Measurements from ENCODE around the gene CDK4.
A peak's percentile ranks its signal among the peaks of the same experiment; 100 is the strongest.

The CDK4 gene

DNA sequence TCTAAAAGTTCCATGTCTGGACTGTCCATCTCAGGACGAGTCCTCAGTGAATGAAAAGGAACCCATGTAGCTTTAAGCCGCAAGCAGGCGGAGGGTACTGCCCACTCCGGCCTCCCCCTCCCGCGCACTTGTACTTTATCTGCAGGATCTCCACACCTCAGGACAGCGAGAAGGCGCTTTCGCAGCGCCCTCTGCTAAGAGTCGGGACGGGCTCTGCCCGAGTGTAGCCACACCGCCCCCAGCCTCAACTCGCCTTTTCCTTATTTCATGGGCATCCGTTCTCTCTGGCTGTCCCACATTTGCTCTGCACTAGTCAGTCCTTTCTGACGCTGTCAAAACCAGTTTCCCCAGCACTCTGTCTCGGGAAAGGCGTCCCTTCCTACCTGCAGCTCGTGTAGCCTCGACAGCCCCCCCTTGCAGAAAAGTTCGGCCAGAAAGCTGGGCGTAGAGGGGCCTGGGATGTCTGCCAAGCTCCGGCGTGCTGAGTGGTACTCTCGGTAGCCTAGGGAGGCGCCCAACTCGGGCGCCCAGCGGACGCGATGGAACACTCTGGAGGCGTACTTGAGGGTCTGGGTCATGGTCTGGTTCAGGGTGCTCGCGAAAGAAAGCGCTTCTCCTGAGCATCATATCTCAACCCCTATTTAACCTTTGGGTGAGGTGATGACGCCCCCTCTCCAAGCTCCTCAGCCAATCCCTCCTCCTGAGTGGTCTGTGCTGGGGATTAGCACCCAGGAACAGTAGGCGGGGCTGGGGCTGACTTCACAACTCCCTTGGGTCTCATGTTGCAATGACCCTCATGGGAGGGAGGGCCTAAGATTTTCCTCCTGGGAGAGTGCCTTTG, 14.6 kb upstream of the CDK4 start, which contains the start of gene CYP27B1:
Gene CYP27B1 (minus strand): TSS at position 615 of the 841 bp plus-strand sequence. CDS start 37 bp downstream, at position 578.
- Mint-ChIP-seq H3K4me3 (peak within 1 kb of the TSS; percentile 89), H3K9me3 (no peaks in the 10 kb centered on the region), H3K27me3 (ENCODE audit: low read depth) (peaks cover 20% of the 10 kb centered on the region), H3K4me1 (ENCODE audit: low read depth) (peaks cover 39% of the 10 kb centered on the region), H3K36me3 (ENCODE audit: low read depth) (peaks cover 15% of the 10 kb centered on the region), H3K27ac (no peak within 1 kb of the TSS)

DNA sequence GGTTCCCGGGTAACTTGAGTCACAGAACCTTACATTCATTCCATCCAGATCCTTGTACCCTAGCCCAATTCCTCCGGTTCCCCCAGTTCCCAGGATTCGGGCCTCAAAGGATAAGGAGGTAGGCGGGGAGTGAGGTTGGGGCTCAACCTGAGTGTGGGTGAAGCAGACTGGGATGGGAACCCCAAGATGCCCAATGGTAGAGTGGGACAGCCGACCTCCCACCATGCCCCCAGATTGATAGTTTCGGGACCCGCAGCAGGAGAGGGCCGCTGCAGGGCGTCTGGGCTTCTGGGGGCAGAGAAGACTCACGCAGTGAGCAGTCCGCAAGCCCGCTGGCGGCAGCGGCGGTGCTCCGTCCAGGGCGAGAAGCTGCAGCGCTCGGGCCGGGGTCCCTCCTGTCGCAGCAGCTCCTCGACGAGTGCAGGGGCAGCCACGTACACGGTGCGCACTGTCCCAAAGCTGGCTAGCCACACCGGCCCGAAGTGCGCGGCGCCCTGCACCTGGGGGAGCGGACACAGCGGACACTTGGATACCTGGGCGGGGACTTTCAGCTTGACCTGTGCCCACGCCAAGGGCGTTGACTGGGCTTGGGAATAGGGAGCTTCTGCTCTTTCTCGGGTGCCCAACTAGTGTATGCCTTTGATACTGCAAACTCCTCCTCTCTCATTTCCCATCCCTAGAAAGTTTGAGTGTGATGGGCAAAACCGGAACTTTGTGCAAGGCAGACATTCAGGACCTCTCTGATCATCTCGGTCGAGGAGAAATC, 13.8 kb upstream of the CDK4 start:
- peaks cover 18% of the 10 kb centered on the region for H3K36me3 Mint-ChIP-seq (ENCODE audit: low read depth)
- H3K9me3 Mint-ChIP-seq = no peaks in the 10 kb centered on the region
- peak overlapping the region; percentile 73 for H3K27ac Mint-ChIP-seq
- H3K4me3 Mint-ChIP-seq = peak overlapping the region; percentile 89
- H3K27me3 Mint-ChIP-seq (ENCODE audit: low read depth) = peaks cover 20% of the 10 kb centered on the region
- peaks cover 34% of the 10 kb centered on the region for H3K4me1 Mint-ChIP-seq (ENCODE audit: low read depth)

DNA sequence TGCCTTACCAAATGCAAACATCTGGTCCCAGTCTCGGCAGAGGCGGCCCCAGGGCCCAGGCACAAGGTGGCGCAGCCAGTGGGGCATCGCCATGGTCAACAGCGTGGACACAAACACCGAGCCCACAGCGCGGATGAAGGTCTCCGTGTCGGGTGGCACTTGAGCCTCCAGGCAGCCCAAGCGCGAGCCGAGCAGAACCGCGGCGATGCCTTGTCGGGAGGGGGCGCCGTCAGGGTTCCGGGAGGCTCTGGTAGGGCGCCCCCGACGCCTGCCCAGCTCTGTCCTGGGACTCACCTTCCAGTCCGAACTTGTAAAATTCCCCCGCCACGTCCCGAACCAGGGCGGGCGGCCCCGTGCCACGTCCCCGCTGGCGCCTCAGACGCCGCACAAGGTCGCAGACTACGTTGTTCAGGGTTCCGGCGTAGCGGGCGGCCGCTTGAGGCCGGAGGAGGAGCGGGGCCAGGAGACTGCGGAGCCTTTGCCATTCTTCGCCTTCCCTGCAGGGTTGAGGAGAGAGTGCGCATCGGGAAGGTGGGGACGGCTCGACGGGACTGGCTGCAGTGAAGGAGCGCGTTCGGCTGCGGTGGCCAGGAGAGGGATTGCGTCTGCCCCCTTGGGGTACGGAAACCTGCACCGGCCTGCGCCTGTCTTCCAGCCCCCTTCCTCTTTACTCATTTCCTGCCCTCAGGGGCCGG, 13.0 kb upstream of the CDK4 start:
- Mint-ChIP-seq H3K36me3 (ENCODE audit: low read depth) (peaks cover 18% of the 10 kb centered on the region), H3K9me3 (no peaks in the 10 kb centered on the region), H3K4me1 (ENCODE audit: low read depth) (peaks cover 32% of the 10 kb centered on the region), H3K27ac (peak overlapping the region; percentile 73), H3K4me3 (peak overlapping the region; percentile 89), H3K27me3 (ENCODE audit: low read depth) (peaks cover 20% of the 10 kb centered on the region)

DNA sequence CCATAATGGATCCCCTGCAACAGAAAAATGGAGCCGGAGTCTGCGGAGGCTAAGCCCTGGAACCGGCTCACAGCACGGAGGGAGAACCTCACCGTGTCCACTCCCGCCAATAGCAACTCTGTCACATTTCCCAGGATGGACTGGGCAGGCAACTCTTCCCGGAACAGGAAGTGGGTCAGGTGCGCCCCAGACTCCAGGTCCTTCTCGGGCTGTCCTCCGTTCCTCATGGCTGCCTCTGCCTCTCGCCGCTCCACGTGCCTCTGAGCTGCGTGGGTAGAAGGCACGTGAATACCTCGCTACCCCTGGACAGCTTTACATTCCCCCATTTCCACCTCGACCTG, 12.5 kb upstream of the CDK4 start:
- peak overlapping the region; percentile 49 for H3K27ac Mint-ChIP-seq
- H3K4me3 Mint-ChIP-seq = peak overlapping the region; percentile 89
- peaks cover 20% of the 10 kb centered on the region for H3K27me3 Mint-ChIP-seq (ENCODE audit: low read depth)
- H3K4me1 Mint-ChIP-seq (ENCODE audit: low read depth) = peaks cover 28% of the 10 kb centered on the region
- peaks cover 15% of the 10 kb centered on the region for H3K36me3 Mint-ChIP-seq (ENCODE audit: low read depth)
- no peaks in the 10 kb centered on the region for H3K9me3 Mint-ChIP-seq

DNA sequence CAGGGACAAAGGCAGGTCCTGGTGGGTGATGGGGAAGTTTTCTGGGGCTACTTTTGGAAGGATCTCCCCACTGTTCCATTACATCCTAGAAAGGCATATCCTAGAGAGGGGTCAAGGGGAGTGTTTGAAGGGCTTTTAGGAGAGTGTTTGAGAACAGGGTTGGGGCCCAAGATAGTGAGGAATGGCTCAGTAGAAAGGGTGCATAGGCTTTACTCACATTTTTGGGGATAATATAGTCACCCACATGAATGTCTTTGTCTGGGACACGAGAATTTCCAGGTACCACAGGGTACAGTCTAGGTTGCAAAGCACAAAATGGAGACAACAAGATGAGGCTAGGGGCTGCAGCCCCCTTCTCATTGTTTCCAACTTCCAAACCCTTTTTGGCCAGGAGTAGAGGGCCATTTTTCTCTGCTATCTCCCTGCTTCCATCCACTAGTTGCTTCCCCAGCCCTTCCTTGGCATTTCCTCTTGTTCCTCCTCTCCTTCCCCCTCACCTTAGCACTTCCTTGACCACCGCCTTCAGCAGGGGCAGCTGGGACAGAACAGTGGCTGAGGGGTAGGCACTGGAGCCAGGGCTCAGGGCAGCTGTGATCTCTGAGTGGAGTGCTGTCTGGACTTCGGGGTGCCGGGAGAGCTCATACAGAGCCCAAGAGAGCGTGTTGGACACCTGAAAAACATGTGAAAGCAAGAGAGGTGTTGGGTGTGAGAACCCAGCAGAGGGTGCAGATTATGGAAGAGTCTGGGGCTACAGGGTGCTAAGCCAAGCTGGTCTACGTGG, 12.0 kb upstream of the CDK4 start:
- Mint-ChIP-seq H3K27ac (peak overlapping the region; percentile 32), H3K4me3 (peak overlapping the region; percentile 89), H3K36me3 (ENCODE audit: low read depth) (peaks cover 21% of the 10 kb centered on the region), H3K4me1 (ENCODE audit: low read depth) (peaks cover 32% of the 10 kb centered on the region), H3K27me3 (ENCODE audit: low read depth) (peaks cover 20% of the 10 kb centered on the region), H3K9me3 (no peaks in the 10 kb centered on the region)

DNA sequence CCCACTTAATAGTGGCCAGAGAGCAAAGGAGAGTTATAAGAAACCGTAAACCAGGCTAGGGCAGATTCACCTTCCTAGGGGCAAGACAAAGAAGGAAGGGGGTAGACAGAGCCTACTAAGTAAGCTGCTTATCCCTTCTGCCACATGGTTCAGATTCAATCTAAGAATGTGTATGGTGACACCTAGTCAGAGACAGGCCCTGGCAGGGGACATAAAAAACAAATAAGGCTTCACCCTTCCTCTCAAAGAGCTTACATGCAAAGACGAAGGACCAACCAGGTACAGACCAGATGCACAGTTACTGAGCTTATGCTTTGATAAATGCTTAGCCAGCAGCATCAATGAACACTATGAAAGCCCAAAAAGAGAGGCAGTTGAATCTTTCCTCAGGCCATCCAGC, 10.4 kb upstream of the CDK4 start:
- Mint-ChIP-seq H3K27me3 (ENCODE audit: low read depth) (peaks cover 20% of the 10 kb centered on the region), H3K36me3 (ENCODE audit: low read depth) (peaks cover 24% of the 10 kb centered on the region), H3K4me1 (ENCODE audit: low read depth) (peaks cover 36% of the 10 kb centered on the region), H3K4me3 (no peak overlapping the region), H3K9me3 (no peaks in the 10 kb centered on the region), H3K27ac (no peak overlapping the region)

DNA sequence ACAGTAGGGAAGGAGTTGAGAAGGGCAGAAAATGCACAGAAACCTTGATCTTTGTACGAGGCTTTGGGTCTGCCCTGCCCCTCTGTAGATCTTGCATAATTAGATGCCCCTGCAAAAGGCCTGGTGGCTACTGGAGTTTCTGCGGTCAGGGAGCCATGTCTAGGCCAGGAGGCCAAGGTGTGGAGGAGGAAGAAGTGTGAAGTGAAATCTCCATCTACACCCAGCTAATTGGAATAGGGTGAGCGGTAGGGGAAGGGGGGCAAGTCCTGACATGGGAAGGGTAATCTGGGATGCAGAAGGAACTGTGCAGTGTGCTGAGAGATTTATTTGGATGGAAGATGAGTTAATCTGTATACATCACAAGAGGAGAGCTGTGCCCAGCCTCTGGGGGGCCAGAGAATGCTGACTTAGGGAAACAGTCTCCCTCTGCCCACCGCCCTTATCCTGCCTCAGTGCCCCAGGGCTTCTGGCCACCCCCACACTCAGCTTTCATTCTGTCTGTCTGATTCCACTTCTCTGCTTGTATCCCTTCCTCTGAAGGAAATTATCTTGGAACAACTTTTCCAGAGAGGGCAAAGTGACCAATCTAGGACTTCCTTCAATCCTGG, 9.4 kb upstream of the CDK4 start:
- Mint-ChIP-seq H3K4me1 (ENCODE audit: low read depth) (peaks cover 39% of the 10 kb centered on the region), H3K27me3 (ENCODE audit: low read depth) (peaks cover 17% of the 10 kb centered on the region), H3K27ac (no peak overlapping the region), H3K36me3 (ENCODE audit: low read depth) (peaks cover 28% of the 10 kb centered on the region), H3K4me3 (no peak overlapping the region), H3K9me3 (no peaks in the 10 kb centered on the region)

DNA sequence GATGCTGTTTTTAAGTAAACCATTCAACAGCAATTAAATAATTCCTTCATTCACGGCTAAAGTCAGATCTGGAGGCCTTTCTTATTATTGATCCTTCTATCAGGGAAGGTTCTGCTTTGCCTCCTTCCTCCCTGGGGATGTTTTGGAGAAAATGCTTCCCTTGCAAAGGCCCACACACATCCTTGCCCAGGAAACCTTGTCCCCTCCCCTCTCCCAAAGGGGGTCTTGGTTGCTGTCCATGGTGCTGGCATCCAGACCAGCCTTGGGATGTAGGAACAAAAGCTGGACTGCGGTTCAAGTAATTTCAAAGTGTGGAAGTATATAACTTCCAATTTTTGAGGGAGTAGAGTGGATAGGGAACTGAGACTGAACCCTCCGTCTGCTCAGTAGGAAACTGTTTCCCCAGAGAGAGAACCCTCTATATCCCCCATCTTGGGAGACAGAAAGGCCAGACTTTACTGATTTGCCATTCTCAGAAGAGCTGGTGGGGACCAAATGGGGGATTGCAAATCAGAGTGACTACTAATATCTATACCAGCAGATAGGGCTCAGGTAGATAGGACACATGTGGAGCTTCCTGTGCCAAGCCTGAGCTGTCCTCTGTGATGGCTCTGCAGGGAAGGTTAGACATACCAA, 8.4 kb upstream of the CDK4 start:
- no peak overlapping the region for H3K27ac Mint-ChIP-seq
- H3K4me1 Mint-ChIP-seq (ENCODE audit: low read depth) = peaks cover 38% of the 10 kb centered on the region
- no peak overlapping the region for H3K4me3 Mint-ChIP-seq
- H3K36me3 Mint-ChIP-seq (ENCODE audit: low read depth) = peaks cover 28% of the 10 kb centered on the region
- peaks cover 14% of the 10 kb centered on the region for H3K27me3 Mint-ChIP-seq (ENCODE audit: low read depth)
- no peaks in the 10 kb centered on the region for H3K9me3 Mint-ChIP-seq

DNA sequence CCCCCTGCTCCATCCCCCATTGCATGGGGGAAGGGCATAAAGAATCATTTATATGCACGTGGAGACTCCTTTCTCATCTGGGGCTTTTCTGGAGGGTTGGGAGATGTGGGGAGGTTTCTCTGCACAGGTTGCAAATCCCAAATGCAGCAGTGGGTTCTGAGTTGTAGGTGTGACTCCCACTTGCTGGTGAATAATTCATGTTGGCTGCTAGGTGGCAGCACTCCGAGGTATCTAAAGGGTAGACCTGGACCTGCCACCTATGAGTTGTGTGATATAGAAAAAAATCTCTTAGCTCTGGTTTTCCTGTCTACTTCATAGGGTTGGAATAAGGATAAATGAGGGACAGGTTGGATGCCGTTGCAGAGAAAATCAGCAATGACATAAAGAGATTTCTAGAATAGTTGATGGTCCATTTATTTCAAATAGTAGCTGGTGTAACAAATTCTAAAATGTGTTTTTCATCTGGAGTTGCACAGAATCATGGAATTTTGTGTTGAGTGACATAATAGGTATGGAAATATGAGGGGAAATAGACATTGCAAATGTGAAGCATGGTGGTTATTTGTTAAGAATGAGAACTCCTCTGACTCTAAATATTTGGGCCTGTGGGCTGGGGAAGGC, 7.4 kb upstream of the CDK4 start:
- H3K36me3 Mint-ChIP-seq (ENCODE audit: low read depth) = peaks cover 28% of the 10 kb centered on the region
- peaks cover 33% of the 10 kb centered on the region for H3K4me1 Mint-ChIP-seq (ENCODE audit: low read depth)
- H3K4me3 Mint-ChIP-seq = no peak overlapping the region
- peaks cover 10% of the 10 kb centered on the region for H3K27me3 Mint-ChIP-seq (ENCODE audit: low read depth)
- no peak overlapping the region for H3K27ac Mint-ChIP-seq
- no peaks in the 10 kb centered on the region for H3K9me3 Mint-ChIP-seq

DNA sequence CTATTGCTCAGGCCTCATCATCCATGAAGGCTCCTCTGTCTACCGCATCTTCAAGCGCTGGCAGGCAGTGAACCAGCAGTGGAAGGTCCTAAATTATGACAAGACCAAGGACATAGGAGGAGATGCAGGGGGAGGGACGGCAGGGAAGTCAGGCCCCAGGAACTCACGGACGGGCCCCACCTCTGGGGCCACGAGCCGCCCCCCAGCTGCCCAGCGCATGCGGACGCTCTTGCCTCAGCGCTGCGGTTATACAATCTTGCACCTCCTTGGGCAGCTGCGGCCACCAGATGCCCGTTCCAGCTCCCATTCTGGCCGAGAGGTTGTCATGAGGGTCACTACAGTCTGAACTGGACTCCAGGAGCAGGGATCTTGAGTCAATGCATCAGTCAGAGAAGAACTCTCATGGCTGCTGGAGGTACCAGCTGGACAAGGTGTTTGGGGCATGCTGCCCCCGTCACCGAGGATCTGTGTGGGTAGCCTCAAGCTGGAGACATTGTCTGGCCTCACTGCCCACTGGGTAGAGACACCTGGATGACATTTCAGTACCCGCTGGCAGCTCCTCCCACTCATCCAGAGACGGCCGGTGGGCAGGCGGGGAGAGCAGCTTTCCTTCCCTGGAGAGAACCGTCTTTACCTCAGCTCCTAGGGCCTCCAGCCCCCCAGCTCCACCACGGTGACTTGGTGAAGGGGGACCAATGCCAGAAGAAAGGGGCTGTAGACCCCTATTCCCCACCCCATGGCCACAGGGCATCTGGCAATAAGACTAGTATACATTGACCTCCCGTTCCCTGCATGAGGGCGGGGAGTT, 6.6 kb upstream of the CDK4 start:
- H3K27ac Mint-ChIP-seq = no peak overlapping the region
- H3K4me3 Mint-ChIP-seq = peak overlapping the region; percentile 35
- H3K27me3 Mint-ChIP-seq (ENCODE audit: low read depth) = peaks cover 6% of the 10 kb centered on the region
- no peaks in the 10 kb centered on the region for H3K9me3 Mint-ChIP-seq
- peaks cover 25% of the 10 kb centered on the region for H3K36me3 Mint-ChIP-seq (ENCODE audit: low read depth)
- peaks cover 34% of the 10 kb centered on the region for H3K4me1 Mint-ChIP-seq (ENCODE audit: low read depth)

DNA sequence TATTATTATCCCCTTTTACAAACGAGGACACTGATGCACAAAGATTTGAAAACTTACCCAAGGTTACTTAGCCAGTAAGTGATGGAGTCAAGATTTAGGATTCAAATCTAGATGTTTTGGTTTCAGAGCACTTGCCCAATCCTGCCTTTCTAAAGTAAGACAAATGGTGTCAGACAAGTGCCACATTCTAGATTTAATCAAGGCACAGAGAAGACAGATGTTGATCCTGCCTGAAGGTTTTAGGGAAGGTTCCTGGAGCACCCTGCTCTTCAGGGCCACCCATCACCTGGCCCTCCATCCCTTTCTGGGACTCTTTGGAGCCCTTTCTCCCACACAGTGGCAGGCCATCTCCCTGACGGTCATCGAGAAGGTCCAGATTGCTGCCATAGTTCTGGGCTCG, 5.7 kb upstream of the CDK4 start:
- Mint-ChIP-seq H3K9me3 (no peaks in the 10 kb centered on the region), H3K36me3 (ENCODE audit: low read depth) (peaks cover 21% of the 10 kb centered on the region), H3K4me1 (ENCODE audit: low read depth) (peaks cover 41% of the 10 kb centered on the region), H3K27ac (no peak overlapping the region), H3K4me3 (no peak overlapping the region), H3K27me3 (ENCODE audit: low read depth) (peaks cover 3% of the 10 kb centered on the region)

Data from T-helper 1 cell treated with Interleukin-12 subunit alpha and Interleukin-12 subunit beta and Interleukin-4 antibody, amounts not matched to agents 30 μg/mL and 1 μg/mL, for 36 hours (primary cell).